ENCODE data around the gene TTF2.

Gene TTF2

DNA sequence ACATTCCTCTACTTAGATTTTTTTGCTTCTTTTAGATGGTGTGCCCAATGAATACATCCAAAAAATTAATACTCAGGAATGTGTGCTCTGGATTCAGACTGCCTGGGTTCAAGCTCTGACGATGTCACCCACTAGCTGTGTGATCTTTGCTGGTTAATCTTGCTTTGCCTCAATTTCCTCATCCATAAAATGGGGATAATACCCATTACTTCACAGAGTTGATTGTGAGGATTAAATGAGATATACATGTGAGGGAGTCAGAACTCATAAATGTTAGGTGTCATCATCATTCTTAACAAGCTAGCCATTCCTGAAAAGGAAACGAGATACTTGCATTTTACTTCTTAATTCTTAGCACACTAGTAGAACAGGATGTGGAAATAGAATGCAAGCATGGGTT lies 12.9 kb upstream of the TTF2 start:
- DNase-seq: no peak

- DNase-seq: no peak
Measured at GRCh38 chr1:117049857-117050256, 10.3 kb upstream of the TTF2 start.

- DNase-seq: no peak
Measured at GRCh38 chr1:117051224-117052064, 8.7 kb upstream of the TTF2 start.

- DNase-seq: no peak
Measured at GRCh38 chr1:117054068-117054467, 6.1 kb upstream of the TTF2 start.

DNA sequence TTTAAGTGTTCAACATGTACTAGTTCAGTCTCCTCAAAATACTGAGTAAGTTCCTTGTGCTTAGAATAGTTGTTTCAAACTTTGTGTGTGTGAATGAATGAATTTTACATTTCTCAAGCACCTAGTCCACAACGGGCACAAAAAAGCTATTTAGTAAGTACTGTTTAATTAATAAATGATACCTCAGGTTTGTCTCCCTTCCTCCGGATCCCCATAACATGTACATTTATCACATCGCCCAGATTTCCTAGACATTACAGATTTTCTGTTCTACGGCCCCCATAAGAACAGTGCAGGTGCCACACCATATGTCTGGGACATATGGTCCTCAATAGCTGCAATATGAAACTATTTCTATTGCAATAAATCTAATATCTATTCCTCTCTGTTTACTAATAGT lies 1.3 kb upstream of the TTF2 start:
- no peak for DNase-seq

DNA sequence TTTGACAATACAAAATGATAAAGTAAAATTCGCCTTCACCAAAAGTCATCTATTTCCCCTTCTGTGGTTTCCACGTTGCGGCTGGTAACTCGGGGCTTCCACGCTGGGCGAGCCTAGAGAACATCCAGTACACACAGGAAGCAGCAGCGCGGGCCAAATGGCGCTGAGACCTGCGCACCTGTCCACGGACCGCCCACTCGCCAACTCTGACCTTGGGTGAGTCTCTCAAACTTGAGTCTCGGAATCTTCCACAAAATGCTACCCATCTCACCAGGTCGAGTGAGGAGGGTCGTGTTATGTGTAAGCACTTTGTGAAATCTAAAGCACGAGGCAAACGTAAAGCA lies 820 bp upstream of the TTF2 start:
- no peak for DNase-seq

DNA sequence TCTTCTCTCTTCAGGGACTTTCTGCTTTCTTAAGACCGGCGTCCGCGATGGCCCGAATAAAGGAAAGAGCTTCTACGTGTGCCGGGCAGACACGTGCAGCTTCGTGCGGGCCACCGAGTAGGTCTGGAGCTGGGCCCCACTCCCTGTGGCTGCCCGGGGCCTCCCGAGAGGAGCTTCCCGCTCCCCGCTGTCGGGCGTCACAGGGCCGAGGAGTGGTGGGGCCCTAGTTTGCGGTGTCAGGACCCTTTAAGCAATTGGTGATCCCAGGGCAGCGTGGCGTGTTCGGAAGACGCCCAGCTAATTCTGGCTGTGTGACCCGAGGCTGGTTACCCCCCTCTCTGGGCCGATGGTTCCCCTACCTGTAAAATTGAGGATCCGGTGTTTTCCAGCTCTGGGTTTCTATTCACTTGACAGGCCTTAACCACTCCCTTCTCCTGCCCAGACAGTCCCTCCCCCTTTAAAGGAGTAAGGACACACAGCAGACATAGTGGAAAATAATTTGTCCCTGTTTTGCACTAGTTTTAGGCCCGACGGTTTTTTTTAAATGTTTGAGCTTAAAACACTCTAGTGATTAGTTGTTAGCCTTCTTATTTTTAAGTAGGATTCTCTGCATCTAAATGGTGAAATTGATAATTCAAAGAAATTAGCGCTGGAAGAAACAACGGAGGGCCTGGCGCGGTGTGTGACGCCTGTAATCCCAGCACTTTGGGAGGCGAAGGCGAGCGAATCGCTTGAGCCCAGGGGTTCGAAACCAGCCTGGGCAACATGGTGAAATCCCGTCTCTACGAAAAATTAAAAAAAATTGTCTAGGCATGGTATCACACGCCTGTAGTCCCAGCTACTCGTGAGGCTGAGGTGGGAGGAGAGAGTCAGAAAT lies 553 bp downstream of the TTF2 start:
- no peak for DNase-seq

GRCh38 chr1:117061986-117062415 lies 1.9 kb downstream of the TTF2 start:
- DNase-seq: no peak

- DNase-seq: no peak
Measured at GRCh38 chr1:117066367-117066766, 6.2 kb downstream of the TTF2 start.

DNA sequence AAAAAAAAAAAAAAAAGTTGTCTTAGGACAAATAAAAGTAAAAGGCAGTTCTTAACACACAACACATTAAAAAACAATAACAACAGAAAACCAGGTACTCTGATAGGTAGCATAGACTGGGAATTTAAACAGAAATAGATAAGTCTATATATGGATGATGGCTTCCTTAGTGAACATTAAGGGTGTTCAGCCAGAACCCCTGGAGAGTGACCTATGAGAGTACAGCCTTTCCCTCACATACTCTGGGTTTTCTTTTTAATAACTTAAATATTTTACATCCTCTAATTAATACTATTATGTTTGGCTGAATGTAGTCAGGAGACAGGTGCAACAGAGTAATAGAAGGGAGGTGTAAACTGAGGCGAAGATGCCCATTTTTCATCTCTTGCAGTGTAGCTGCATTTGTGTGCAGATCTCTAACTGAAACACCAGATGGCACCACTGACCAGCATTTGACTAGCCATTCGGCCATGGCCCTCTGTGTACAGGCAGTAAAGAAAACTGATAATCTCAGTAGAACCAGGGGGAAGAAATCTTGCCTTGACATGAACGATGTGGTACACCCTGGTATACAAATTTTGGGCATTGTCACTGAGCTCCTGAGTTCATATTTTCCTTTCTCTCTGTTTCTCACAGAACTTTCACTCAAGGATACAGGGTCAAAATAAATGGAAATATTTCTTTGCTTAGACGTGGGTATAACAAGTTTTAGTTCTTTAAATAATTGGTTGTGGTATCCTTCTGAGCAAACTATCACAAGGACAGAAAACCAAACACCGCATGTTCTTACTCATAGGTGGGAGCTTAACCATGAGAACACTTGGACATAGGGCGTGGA lies 7.6 kb downstream of the TTF2 start:
- no peak for DNase-seq

GRCh38 chr1:117068580-117068979 lies 8.5 kb downstream of the TTF2 start:
- no peak for DNase-seq

GRCh38 chr1:117069220-117069844 lies 9.2 kb downstream of the TTF2 start:
- no peak for DNase-seq

DNA sequence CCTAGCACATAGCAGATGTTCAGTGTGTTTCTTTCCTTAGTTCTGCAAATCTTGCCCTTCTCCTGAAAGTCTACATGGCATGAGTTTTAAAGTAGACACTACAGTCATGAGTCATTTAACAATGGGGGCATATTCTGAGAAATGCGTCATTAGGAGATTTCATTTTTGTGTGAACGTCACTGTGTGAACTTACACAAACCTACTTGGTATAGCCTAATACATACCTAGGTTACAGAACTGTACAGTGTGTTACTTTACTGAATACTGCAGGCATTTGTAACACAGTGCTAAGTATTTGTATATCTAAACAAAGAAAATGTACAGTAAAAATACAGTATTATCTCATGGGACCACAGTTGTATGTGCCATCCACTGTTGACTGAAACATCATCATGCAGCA lies 10.0 kb downstream of the TTF2 start:
- DNase-seq: no peak

DNA sequence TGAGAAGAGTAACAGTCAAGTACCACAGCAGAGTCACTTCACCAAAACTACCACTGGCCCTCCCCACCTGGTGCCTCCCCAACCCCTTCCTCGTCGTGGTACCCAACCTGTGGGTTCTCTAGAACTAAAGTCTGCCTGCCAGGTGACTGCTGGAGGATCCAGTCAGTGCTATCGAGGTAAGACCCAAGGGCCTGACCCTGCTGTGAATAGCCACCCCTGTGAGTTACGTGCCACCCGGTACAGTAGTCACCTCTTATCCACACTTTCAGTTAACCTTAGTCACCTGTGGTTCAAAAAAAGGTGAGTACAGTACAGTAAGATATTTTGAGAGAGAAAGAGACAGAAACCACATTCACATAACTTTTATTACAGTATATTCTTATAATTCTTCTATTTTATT lies 16.5 kb downstream of the TTF2 start:
- DNase-seq: no peak

GRCh38 chr1:117077267-117077666 lies 17.1 kb downstream of the TTF2 start:
- DNase-seq: no peak

DNA sequence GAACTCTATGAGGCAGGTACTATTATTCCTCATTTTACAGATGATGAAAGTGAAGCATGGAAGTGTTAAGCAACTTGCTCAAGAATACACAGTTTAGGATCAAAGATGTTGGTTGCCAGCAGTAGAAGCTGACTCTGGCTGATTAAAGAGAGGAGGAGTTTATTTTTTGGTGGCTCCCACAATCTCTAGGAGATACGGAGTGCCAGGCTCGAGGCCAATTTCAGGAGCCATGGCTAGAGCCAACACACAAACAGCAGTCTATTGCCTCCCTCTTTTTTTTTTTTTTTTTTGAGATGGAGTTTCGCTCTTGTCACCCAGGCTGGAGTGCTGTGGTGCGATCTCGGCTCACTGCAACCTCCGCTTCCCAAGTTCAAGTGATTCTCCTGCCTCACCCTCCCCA lies 19.6 kb downstream of the TTF2 start:
- no peak for DNase-seq

GRCh38 chr1:117084231-117084630 lies 24.1 kb downstream of the TTF2 start:
- DNase-seq: no peak

DNA sequence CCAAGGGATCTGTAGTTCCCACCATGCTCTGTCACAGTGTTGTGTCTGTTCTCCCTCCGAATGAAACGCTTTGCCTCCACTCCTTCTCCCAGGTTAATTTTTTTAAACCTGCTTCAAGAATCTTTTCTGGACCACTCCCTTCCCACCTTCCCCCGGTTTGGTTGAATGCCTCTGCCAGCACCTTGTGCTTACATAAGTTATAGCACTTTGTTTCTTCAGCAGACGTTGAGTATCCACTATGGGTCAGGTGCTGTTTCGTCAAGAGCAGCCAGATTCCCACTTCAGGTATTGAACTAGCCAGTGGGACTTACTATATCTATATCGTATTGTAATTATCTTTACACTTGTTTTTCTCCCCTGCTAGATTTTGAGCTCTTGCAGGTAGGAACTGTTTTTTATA lies 27.6 kb downstream of the TTF2 start:
- no peak for DNase-seq

DNA sequence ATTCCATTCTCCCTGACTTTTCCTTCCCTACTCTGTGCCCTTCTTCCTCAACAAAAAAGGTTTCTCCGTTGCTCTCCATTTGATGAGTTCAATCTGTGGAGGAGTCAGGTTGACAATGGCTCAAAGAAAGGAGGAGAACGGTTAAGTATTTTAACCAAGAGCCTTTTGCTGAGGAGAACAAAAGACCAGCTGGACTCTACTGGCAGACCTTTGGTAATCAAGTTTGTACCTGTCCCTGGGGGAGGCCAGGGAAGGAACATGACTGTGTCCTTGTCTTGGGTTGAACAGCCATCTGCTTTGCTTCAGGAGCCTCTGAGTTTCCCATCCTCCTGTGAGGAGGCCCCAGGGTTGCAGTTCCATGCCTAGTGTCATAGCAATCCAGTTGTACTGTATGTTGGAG lies 29.9 kb downstream of the TTF2 start:
- DNase-seq: no peak

DNA sequence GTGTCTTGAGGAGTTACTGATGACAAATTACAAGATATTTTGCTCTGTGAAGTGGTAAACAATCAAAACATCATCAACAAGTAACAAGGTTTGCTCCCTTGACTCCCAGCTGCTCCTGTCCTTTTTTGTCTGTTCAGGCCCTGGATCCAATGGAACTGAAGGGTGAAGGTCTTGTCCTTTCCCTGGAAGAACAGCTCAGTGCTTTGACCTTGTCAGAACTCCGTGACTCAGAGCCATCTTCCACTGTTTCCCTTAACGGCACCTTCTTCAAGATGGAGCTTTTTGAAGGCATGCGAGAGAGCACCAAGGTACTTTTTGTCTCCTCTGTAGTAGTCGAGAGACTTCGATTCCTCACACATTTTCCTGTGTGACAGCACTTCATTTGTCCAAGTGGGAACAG lies 32.5 kb downstream of the TTF2 start:
- DNase-seq: no peak

- DNase-seq: no peak
Measured at GRCh38 chr1:117093091-117093534, 33.0 kb downstream of the TTF2 start.

GRCh38 chr1:117093870-117094621 lies 33.9 kb downstream of the TTF2 start:
- DNase-seq: no peak

All from NCI-H1048 (cell line).